ENCODE data around the gene KCNK17. TPM values are rescaled to one million over a fixed set of nuclear protein-coding genes. Genes with fewer than 3 reads are reported as not detected.

Gene KCNK17
- total RNA-seq, 1 experiment from 2014 or later, result not detected

DNA sequence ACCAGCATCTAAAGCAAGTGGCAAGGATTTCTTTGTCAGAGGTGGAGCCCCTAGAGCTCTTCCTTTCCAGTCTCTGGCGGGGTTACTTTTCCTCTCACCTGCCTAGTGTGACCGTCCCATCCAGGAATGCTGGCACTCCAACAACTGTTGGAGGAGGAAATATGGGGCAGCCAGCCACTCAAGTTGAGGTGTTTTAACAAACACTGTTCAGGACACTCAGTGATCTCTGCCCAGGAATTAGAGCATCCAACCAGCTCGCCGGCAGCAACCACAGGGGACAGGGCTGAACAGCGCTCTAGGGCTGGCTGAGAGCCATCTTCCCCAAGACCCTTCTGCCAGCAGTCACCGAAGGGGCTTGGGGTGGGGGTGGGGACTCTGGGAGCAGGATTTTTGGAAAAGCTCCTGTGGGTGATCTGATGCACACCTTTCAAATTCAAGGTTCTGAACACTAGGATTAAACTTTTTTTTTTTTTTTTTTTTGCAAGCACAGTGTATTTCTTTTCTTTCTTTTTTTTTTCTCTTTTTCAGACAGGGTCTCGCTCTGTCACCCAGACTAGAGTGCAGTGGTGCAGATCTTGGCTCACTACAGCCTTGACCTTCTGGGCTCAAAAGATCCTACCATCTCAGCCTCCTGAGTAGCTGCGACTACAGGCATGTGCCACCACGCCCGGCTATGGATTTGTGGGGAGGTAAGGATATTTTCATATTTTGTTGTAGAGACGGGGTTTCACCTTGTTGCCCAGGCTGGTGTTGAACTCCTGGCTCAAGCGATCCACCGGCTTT lies 36.7 kb upstream of the KCNK17 start:
- Histone ChIP-seq H4K20me1 (ENCODE audit: insufficient read depth) (no peaks in the 10 kb centered on the region), H3K4me2 (ENCODE audit: low read length) (no peak overlapping the region), H3K4me3 (replicated peaks in 1 of 2; ENCODE audit: low read depth in 1 of 2, low read length in 2 of 2) (no peak overlapping the region), H3K79me2 (ENCODE audit: insufficient read depth, low read length) (no peaks in the 10 kb centered on the region), H2AFZ (ENCODE audit: low read depth, low read length, poor library complexity, severe bottlenecking) (no peak overlapping the region), H3K4me1 (ENCODE audit: control insufficient read depth in 1 of 2, insufficient read depth in 2 of 2, low read length in 2 of 2) (no peaks in the 10 kb centered on the region), H3K9ac (ENCODE audit: low read length) (no peak overlapping the region), H3K9me3 (ENCODE audit: control insufficient read depth in 1 of 2, insufficient read depth in 1 of 2, low read depth in 1 of 2, low read length in 2 of 2) (no peaks in the 10 kb centered on the region), H3K36me3 (ENCODE audit: control insufficient read depth in 1 of 2, insufficient read depth in 2 of 2, low read length in 2 of 2) (no peaks in the 10 kb centered on the region), H3K27ac (ENCODE audit: low read depth, low read length) (no peak overlapping the region), H3K27me3 (ENCODE audit: insufficient read depth, low read length) (no peaks in the 10 kb centered on the region; the same call in 1 of the 2 replicates), H3K9me2 (ENCODE audit: insufficient read depth) (no peaks in the 10 kb centered on the region)
- BruUV-seq (replicated peaks), result no TSS peak
- RAD21 ChIA-PET (ENCODE audit: low non-redundant PET in 1 of 2, low total read pairs in 2 of 2, uncharacterized antibody in 2 of 2, unreplicated experiment in 2 of 2), result no interaction called here
- intact Hi-C loops (cut with micrococcal nuclease), result no loop called here
- no peak for ATAC-seq
- CTCF ChIA-PET, result no interaction called here
- POLR2A ChIA-PET, result no interaction called here
- TF ChIP-seq EZH2 (IDR thresholded peaks at IDR 0.05) (no peak), SRF (IDR thresholded peaks at IDR 0.05; ENCODE audit: low read depth) (no peak), ELF1 (IDR thresholded peaks at IDR 0.05; ENCODE audit: borderline replicate concordance, low read depth) (no peak), ZFX (IDR thresholded peaks at IDR 0.05) (no peak), YY1 (IDR thresholded peaks at IDR 0.05; ENCODE audit: extremely low read depth, insufficient replicate concordance, low read depth, low read length) (no peak), RAD21 (IDR thresholded peaks at IDR 0.05; ENCODE audit: low read depth) (no peak)
- TF ChIP-seq, protein P1, sequence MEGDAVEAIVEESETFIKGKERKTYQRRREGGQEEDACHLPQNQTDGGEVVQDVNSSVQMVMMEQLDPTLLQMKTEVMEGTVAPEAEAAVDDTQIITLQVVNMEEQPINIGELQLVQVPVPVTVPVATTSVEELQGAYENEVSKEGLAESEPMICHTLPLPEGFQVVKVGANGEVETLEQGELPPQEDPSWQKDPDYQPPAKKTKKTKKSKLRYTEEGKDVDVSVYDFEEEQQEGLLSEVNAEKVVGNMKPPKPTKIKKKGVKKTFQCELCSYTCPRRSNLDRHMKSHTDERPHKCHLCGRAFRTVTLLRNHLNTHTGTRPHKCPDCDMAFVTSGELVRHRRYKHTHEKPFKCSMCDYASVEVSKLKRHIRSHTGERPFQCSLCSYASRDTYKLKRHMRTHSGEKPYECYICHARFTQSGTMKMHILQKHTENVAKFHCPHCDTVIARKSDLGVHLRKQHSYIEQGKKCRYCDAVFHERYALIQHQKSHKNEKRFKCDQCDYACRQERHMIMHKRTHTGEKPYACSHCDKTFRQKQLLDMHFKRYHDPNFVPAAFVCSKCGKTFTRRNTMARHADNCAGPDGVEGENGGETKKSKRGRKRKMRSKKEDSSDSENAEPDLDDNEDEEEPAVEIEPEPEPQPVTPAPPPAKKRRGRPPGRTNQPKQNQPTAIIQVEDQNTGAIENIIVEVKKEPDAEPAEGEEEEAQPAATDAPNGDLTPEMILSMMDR (IDR thresholded peaks at IDR 0.05 in 2 of 3, conservative IDR thresholded peaks at IDR 0.05 in 1 of 3; ENCODE audit: borderline replicate concordance in 1 of 3, insufficient read depth in 1 of 3, low read depth in 2 of 3, low read length in 2 of 3), result no peak
- TF ChIP-seq, protein P2, sequence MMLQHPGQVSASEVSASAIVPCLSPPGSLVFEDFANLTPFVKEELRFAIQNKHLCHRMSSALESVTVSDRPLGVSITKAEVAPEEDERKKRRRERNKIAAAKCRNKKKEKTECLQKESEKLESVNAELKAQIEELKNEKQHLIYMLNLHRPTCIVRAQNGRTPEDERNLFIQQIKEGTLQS (IDR thresholded peaks at IDR 0.05), result no peak
- DNase-seq (ENCODE audit: low read depth, low spot score), result no peak
